ENCODE data around the gene NKX2-3. TPM values are rescaled to one million over a fixed set of nuclear protein-coding genes. Genes with fewer than 3 reads are reported as not detected.

Gene NKX2-3
- total and polyA plus RNA-seq, 2 of the 8 experiments (the other 6 are each of a cell fraction or from before 2014, with no cell fraction given), result not detected

DNA sequence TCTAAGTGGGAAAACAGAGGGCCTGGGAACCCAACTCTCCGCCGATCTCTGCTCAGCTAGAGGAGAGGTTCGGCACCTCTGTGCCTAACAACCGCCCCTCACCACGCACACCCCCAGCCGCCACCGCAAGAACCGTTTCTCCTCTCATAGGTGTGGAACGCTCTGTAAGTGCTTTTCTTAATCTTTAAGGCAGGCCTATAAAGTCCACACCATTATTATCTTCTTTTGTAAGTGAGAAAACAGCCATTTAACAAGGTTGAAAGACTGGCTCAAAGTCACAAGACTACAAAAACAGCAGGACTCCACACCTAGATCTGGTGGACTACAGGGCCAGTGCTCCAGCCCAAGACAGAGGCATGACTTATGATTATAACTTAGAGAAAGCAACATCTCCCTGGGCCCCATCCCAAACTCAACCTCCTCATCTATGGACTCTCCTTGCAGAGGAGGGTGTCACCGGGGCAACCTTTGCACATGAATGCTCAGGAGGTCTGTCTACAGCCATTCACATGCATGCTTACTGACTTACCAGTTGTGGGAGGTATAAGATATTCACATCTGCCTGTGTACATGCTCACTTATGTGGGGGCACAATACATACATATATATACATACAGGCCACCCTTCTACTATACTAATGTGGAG is 7.9 kb upstream of the NKX2-3 start (continued):
- TF ChIP-seq, protein P1, sequence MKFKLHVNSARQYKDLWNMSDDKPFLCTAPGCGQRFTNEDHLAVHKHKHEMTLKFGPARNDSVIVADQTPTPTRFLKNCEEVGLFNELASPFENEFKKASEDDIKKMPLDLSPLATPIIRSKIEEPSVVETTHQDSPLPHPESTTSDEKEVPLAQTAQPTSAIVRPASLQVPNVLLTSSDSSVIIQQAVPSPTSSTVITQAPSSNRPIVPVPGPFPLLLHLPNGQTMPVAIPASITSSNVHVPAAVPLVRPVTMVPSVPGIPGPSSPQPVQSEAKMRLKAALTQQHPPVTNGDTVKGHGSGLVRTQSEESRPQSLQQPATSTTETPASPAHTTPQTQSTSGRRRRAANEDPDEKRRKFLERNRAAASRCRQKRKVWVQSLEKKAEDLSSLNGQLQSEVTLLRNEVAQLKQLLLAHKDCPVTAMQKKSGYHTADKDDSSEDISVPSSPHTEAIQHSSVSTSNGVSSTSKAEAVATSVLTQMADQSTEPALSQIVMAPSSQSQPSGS (IDR thresholded peaks at IDR 0.05; ENCODE audit: low read length), result no peak
- no peak for TF ChIP-seq RXRA (IDR thresholded peaks at IDR 0.05; ENCODE audit: insufficient read depth, low read depth, low read length)
